ENCODE measurements around the gene KCNQ1OT1.

GRCh38 chr11:2748061-2748813 is 48.4 kb upstream of the KCNQ1OT1 start:
- TF ChIP-seq CTCF (IDR thresholded peaks at IDR 0.05) (no peak), EP300 (IDR thresholded peaks at IDR 0.05) (no peak), POLR2AphosphoS5 (IDR thresholded peaks at IDR 0.05) (no peak)
